Stomach smooth muscle (tissue), 2 donors: Measurements from ENCODE around the gene VWC2.

Source experiments
- H3K27ac ChIP-seq: one replicate; pipeline ENCODE4 v1.7.0; 2013; ENCODE audit warnings: mild to moderate bottlenecking, low read length, inconsistent platforms
- H3K27me3 ChIP-seq, 2 donors: one replicate each; pipeline ENCODE4 v1.7.0; 2013; ENCODE audit warnings: low read length in 2 of 2; ENCODE audit not compliant: insufficient read depth in 2 of 2, control insufficient read depth in 1 of 2
- H3K36me3 ChIP-seq, 2 donors: one replicate each; pipeline ENCODE4 v1.7.0; 2013; ENCODE audit warnings: low read length in 2 of 2; ENCODE audit not compliant: control insufficient read depth in 2 of 2, insufficient read depth in 2 of 2
- H3K4me1 ChIP-seq: one replicate; pipeline ENCODE4 v1.7.0; 2013; ENCODE audit warnings: low read length; ENCODE audit not compliant: control insufficient read depth, insufficient read depth
- H3K4me3 ChIP-seq, 2 donors: one replicate each; pipeline ENCODE4 v1.7.0; 2013; ENCODE audit warnings: low read length in 2 of 2
- H3K9ac ChIP-seq, 2 donors: one replicate each; pipeline ENCODE4 v1.7.0; 2013; ENCODE audit warnings: low read length in 2 of 2, mild to moderate bottlenecking in 1 of 2
- H3K9me3 ChIP-seq, 2 donors: one replicate each; pipeline ENCODE4 v1.7.0; 2013; ENCODE audit warnings: low read length in 2 of 2; ENCODE audit not compliant: control insufficient read depth in 2 of 2
- donor health status: healthy.
- donor health status: Pancreatic carcinoma.

The VWC2 gene

DNA sequence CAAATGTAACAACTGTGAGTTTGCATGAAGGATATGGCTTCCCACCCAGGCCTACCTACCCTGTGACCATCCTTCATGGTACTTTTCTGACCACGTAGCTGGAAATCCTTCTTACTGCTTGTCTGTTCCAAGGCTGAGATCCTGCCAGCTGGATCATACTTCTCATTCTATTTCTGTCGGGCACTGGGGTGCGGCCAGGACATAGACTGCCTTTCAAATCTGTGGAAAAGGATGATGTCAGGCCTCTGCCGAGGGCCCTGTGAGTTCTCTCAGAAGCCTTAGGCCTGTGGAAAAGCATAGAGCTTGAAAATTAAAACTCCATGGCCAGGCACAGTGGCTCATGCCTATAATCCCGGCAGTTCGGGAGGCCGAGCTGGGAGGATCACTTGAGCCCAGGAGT is 10.0 kb downstream of the VWC2 start:
- Histone ChIP-seq H3K36me3 (no peaks in the 10 kb centered on the region), H3K4me1 (peaks cover 5% of the 10 kb centered on the region), H3K9ac (no peak overlapping the region), H3K9me3 (no peaks in the 10 kb centered on the region), H3K27ac (no peak overlapping the region), H3K4me3 (no peak overlapping the region), H3K27me3 (no peaks in the 10 kb centered on the region)

DNA sequence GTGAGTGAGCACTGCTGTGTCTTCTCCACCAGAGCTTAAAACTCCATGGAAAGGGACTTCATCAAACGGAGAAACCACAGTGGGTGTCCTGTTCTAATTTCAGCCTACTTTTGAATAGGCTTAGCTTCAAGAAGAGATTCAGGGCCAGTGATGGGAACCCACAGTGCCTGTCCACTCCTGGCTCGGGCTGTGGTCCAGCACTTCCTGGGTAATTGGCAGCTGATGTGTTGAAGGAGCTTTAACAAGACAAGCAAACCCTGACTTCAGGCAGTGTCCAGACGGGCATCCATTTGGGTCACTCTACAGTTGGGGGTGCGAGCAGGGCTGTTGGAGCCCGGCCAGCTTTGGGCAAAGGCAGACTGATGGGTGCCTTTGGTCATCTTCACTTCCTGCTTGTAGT is 14.5 kb downstream of the VWC2 start:
- Histone ChIP-seq H3K4me3 (no peak overlapping the region), H3K36me3 (no peaks in the 10 kb centered on the region), H3K9ac (no peak overlapping the region), H3K9me3 (no peaks in the 10 kb centered on the region), H3K27ac (no peak overlapping the region), H3K4me1 (peaks cover 6% of the 10 kb centered on the region), H3K27me3 (no peaks in the 10 kb centered on the region)

DNA sequence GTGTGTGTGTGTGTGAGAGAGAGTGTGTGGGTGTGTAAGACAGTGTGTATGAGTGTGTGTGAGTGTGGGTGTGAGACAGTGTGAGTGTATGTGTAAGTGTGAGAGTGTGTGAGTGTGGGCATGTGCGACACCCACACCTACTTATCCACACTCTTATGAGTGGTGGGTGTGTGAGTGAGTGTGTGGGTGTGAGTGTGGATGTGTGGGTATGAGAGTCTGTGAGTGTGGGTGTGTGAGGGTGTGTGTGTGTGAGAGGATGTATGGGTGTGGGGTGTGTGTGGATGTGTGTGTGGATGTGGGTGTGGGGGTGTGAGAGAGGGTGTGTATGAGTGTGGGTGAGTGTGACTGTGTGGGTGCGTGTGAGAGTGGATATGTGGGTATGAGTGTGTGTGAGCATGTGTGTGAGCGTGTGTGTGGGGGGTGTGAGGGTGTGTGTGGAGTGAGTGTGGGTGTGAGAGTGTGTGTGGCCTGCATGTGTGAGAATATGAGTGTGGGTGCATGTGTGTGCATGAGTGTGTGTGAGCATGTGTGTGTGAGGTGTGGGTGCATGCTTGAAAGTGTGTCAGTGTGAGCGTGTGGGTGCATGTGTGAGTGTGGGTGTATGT is 15.1 kb downstream of the VWC2 start:
- H3K9ac ChIP-seq, result no peak overlapping the region
- no peaks in the 10 kb centered on the region for H3K36me3 ChIP-seq
- no peak overlapping the region for H3K4me3 ChIP-seq
- H3K4me1 ChIP-seq, result peaks cover 5% of the 10 kb centered on the region
- no peaks in the 10 kb centered on the region for H3K27me3 ChIP-seq
- H3K9me3 ChIP-seq, result no peaks in the 10 kb centered on the region
- H3K27ac ChIP-seq, result no peak overlapping the region

DNA sequence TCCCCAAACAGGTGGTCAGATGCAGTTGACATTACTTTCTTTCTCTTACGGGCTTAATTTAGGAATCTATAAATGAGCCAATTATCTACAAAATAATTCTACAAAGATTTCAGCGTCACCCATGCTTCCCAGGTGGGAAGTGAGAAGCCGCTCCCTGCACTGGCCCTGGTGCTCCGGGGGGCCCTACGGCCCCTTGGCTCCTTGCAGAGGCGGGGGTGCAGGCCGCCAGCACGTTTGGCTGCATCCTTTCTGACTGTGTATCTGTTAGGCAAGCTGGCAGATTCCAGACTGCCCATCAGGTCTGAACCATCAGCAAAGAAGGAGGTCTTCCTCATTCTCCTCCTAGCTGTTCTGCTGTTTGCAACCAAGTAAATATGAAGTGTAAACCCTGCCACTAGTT is 16.3 kb downstream of the VWC2 start:
- Histone ChIP-seq H3K27me3 (no peaks in the 10 kb centered on the region), H3K36me3 (no peaks in the 10 kb centered on the region), H3K4me3 (no peak overlapping the region), H3K4me1 (peaks cover 5% of the 10 kb centered on the region), H3K27ac (no peak overlapping the region), H3K9me3 (no peaks in the 10 kb centered on the region), H3K9ac (no peak overlapping the region)

DNA sequence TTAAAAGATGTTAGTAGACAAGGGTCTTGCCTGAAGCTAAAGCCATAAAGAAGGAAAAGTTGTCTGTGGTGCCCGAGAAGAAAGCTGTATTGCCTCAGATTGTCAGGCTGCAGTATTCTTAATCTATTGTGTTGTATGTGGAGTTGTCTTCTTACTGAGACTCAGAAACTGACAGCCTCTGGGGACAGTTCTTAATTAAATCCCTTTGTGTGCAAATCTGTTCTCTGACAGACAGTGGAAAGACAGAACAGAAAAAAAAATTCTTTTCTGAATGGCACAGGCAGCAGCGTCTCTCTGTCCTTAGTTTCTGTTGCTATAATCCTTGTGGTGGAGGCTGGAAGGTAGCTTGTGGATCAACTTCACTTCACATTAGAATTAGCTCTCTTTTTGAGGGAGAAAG is 16.8 kb downstream of the VWC2 start:
- no peak overlapping the region for H3K27ac ChIP-seq
- H3K4me1 ChIP-seq, result peaks cover 5% of the 10 kb centered on the region

DNA sequence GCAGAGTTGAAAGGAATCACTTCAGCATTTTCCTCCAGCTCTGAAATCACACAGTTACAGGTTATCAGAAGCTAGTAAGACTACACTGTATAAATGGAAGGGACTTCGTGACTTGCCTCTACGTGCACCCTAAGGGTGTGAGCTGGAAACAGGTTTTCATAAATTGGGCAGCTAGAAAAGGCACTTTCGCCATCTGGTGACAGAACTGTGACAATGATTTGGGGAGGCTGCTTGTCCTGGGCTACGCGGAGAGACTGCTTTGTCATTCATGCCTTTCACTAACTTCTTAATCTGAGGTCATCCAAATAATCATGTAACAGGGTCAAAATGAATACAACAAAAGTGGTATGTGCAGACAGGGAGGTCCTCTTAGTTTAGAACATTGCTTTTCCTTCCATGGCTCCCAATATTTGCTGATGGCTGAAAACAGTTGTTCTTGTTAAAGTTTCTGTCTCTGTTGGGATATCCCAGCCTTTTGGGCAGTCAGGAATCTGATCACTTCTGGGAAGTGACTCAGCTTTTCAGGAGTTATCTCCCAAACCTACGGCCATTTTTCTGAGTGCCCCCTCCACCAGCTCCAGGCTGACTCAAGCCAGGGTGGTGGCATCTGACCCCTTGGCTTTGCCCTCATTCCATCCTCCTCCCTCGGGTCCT is 17.8 kb downstream of the VWC2 start:
- no peaks in the 10 kb centered on the region for H3K27me3 ChIP-seq
- no peaks in the 10 kb centered on the region for H3K9me3 ChIP-seq
- no peak overlapping the region for H3K9ac ChIP-seq
- H3K27ac ChIP-seq, result no peak overlapping the region
- H3K4me3 ChIP-seq, result no peak overlapping the region
- H3K4me1 ChIP-seq, result peaks cover 5% of the 10 kb centered on the region
- H3K36me3 ChIP-seq, result no peaks in the 10 kb centered on the region

More for the DNA sequence above, 16.8 kb downstream of the VWC2 start:
- Histone ChIP-seq H3K4me3 (no peak overlapping the region), H3K27me3 (no peaks in the 10 kb centered on the region), H3K9me3 (no peaks in the 10 kb centered on the region), H3K9ac (no peak overlapping the region), H3K36me3 (no peaks in the 10 kb centered on the region)

- Histone ChIP-seq H3K36me3 (no peaks in the 10 kb centered on the region), H3K4me1 (no peaks in the 10 kb centered on the region), H3K27me3 (no peaks in the 10 kb centered on the region), H3K9ac (no peak overlapping the region), H3K4me3 (no peak overlapping the region), H3K9me3 (no peaks in the 10 kb centered on the region), H3K27ac (no peak overlapping the region)
These were observed 24.7 kb downstream of the VWC2 start for GRCh38 chr7:49797987-49798660.

GRCh38 chr7:49800031-49800430 is 26.6 kb downstream of the VWC2 start:
- Histone ChIP-seq H3K27ac (no peak overlapping the region), H3K4me3 (no peak overlapping the region), H3K27me3 (no peaks in the 10 kb centered on the region), H3K36me3 (no peaks in the 10 kb centered on the region), H3K9ac (no peak overlapping the region), H3K4me1 (no peaks in the 10 kb centered on the region), H3K9me3 (no peaks in the 10 kb centered on the region)

DNA sequence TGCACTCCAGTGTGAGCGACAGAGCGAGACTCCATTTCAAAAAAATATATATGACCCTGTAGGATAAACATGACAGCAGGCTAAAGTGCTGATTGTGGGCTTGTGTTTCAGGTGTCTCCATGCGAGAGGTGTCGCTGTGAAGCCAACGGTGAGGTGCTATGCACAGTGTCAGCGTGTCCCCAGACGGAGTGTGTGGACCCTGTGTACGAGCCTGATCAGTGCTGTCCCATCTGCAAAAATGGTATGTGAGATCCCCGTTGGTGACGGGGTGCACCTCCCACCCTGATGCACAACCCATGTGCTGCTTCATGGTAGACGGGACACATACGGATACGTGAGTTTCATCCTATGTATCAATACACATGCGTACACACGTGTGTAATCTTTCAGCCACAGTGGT is 29.2 kb downstream of the VWC2 start:
- Histone ChIP-seq H3K27ac (no peak overlapping the region), H3K27me3 (no peaks in the 10 kb centered on the region), H3K4me1 (no peaks in the 10 kb centered on the region), H3K9me3 (no peaks in the 10 kb centered on the region), H3K36me3 (no peaks in the 10 kb centered on the region), H3K9ac (no peak overlapping the region), H3K4me3 (no peak overlapping the region)

DNA sequence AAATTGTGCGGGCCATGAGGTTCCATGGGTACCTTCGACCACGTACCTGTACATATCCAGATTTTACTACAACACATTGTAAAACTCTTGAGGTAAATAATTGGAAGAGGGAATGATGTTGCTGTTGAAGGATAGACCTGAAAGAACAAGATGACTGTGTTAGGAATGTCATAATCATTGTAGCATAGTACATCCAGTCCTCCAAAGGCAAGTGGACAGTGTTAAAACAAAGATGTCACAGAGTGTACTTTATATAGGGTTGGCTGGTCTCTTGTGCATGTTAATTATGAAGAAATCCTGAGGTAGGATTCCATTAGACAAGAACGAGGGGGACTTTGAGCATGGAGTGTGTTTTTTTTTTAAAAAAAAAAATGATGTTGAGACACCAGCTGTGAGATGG is 30.4 kb downstream of the VWC2 start:
- no peaks in the 10 kb centered on the region for H3K27me3 ChIP-seq
- no peaks in the 10 kb centered on the region for H3K9me3 ChIP-seq
- no peaks in the 10 kb centered on the region for H3K36me3 ChIP-seq
- no peak overlapping the region for H3K4me3 ChIP-seq
- H3K9ac ChIP-seq, result no peak overlapping the region
- no peak overlapping the region for H3K27ac ChIP-seq
- H3K4me1 ChIP-seq, result no peaks in the 10 kb centered on the region
